Caki2 (cell line): ENCODE measurements around the gene CUBN. TPM values are rescaled to one million over a fixed set of nuclear protein-coding genes. Genes with fewer than 3 reads are reported as not detected.

Experiments used
- DNase-seq: peaks from one replicate; pipeline ENCODE4 v3.0.0-alpha.2; 2015; ENCODE audit warnings: low read depth
- in situ Hi-C: cut with HindIII; loops from 2 replicates; pipeline ENCODE4 v1.10.0; 2016; ENCODE audit warnings: low sequenced_read_pairs, low pct_unique_long_range_greater_than_20kb, mixed read lengths
- total RNA-seq: library from RNA; depleted of rRNA; stranded (reverse); fragments of >200 nt; shearing (Covaris generic); gene quantifications from 2 replicates; pipeline ENCODE4 v1.2.3, GENCODE V29; 2014; ENCODE audit warnings: low replicate concordance

CUBN gene
- total RNA-seq, 1 experiment from 2014 or later = 0.34 TPM

GRCh38 chr10:16930540-16930939, 199.1 kb downstream of the CUBN start:
- in situ Hi-C loops = no loop called here
- DNase-seq = no peak

- no peak for DNase-seq
- in situ Hi-C loops = no loop called here
These were observed 200.5 kb downstream of the CUBN start for GRCh38 chr10:16929069-16929468.

- in situ Hi-C loops = no loop called here
- DNase-seq = no peak
These were observed 202.1 kb downstream of the CUBN start for GRCh38 chr10:16927546-16927945.

GRCh38 chr10:16923726-16924125, 205.9 kb downstream of the CUBN start:
- no peak for DNase-seq

GRCh38 chr10:16923309-16923708, 206.3 kb downstream of the CUBN start:
- DNase-seq = no peak
- in situ Hi-C loops = no loop called here

More at GRCh38 chr10:16923726-16924125, 205.9 kb downstream of the CUBN start:
- in situ Hi-C loops = no loop called here

- in situ Hi-C loops = no loop called here
- DNase-seq = no peak
These were observed 210.3 kb downstream of the CUBN start for GRCh38 chr10:16919121-16919982.

- in situ Hi-C loops = no loop called here
- DNase-seq = no peak
These were observed 213.1 kb downstream of the CUBN start for GRCh38 chr10:16916496-16916895.

- in situ Hi-C loops = no loop called here
- DNase-seq = no peak
These were observed 214.3 kb downstream of the CUBN start for GRCh38 chr10:16915300-16915699.

GRCh38 chr10:16913266-16913665, 216.3 kb downstream of the CUBN start:
- in situ Hi-C loops = no loop called here
- DNase-seq = no peak

- DNase-seq = no peak
- in situ Hi-C loops = no loop called here
These were observed 218.8 kb downstream of the CUBN start for GRCh38 chr10:16910793-16911164.

- in situ Hi-C loops = no loop called here
- no peak for DNase-seq
These were observed 219.4 kb downstream of the CUBN start for GRCh38 chr10:16909961-16910792.

GRCh38 chr10:16909271-16909767, 220.3 kb downstream of the CUBN start:
- in situ Hi-C loops = no loop called here
- DNase-seq = no peak

- DNase-seq = no peak
- in situ Hi-C loops = no loop called here
These were observed 221.9 kb downstream of the CUBN start for GRCh38 chr10:16907687-16908086.

GRCh38 chr10:16905320-16905719, 224.3 kb downstream of the CUBN start:
- in situ Hi-C loops = no loop called here
- DNase-seq = no peak

- DNase-seq = no peak
- in situ Hi-C loops = no loop called here
These were observed 225.0 kb downstream of the CUBN start for GRCh38 chr10:16904639-16905061.

GRCh38 chr10:16904049-16904448, 225.6 kb downstream of the CUBN start:
- no peak for DNase-seq
- in situ Hi-C loops = no loop called here

GRCh38 chr10:16902606-16903005, 227.0 kb downstream of the CUBN start:
- no peak for DNase-seq
- in situ Hi-C loops = no loop called here

GRCh38 chr10:16901106-16901505, 228.5 kb downstream of the CUBN start:
- DNase-seq = no peak
- in situ Hi-C loops = no loop called here

- DNase-seq = no peak
- in situ Hi-C loops = no loop called here
These were observed 232.6 kb downstream of the CUBN start for GRCh38 chr10:16896993-16897392.
